Liver (tissue), 9 donors: ENCODE results near the gene METTL8. TPM values are rescaled to one million over a fixed set of nuclear protein-coding genes. Genes with fewer than 3 reads are reported as not detected.

Experiments
- DNase-seq: peaks from one replicate; pipeline ENCODE4 v3.0.0-alpha.2; 2017; ENCODE audit warnings: low spot score
- H3K27ac ChIP-seq, 2 donors: one replicate each; pipeline ENCODE4 v1.7.0; 2013; ENCODE audit warnings: inconsistent platforms in 2 of 2, low read length in 2 of 2, control low read depth in 1 of 2, low read depth in 1 of 2, mild to moderate bottlenecking in 1 of 2
- H3K27me3 ChIP-seq, 4 donors: one replicate each; pipeline versions ENCODE4 v1.6.1 to v1.7.0; 2013; ENCODE audit warnings: low read length in 3 of 4, inconsistent platforms in 1 of 4, mild to moderate bottlenecking in 1 of 4, moderate library complexity in 1 of 4; ENCODE audit not compliant: control insufficient read depth in 4 of 4, insufficient read depth in 4 of 4
- H3K36me3 ChIP-seq, 4 donors: one replicate each; pipeline versions ENCODE4 v1.6.1 to v1.7.0; 2013; ENCODE audit warnings: low read length in 3 of 4, mild to moderate bottlenecking in 3 of 4, low read depth in 1 of 4, moderate library complexity in 1 of 4; ENCODE audit not compliant: control insufficient read depth in 4 of 4, insufficient read depth in 3 of 4
- H3K4me1 ChIP-seq, 4 donors: one replicate each; pipeline versions ENCODE4 v1.6.1 to v1.7.0; 2013; ENCODE audit warnings: low read length in 3 of 4, mild to moderate bottlenecking in 3 of 4, moderate library complexity in 1 of 4; ENCODE audit not compliant: control insufficient read depth in 4 of 4, insufficient read depth in 4 of 4
- H3K4me3 ChIP-seq, 3 donors: one replicate each; pipeline versions ENCODE4 v1.6.1 to v1.7.0; 2013; ENCODE audit warnings: low read length in 3 of 3, control low read depth in 1 of 3, low read depth in 1 of 3, mild to moderate bottlenecking in 1 of 3
- H3K9ac ChIP-seq, 2 donors: one replicate each; pipeline ENCODE4 v1.7.0; 2013; ENCODE audit warnings: low read length in 2 of 2, mild to moderate bottlenecking in 2 of 2, moderate library complexity in 2 of 2, control low read depth in 1 of 2, low read depth in 1 of 2
- H3K9me3 ChIP-seq, 4 donors: one replicate each; pipeline versions ENCODE4 v1.6.1 to v1.7.0; 2013; ENCODE audit warnings: low read length in 3 of 4; ENCODE audit not compliant: control insufficient read depth in 4 of 4
- FOXA2 ChIP-seq: IDR thresholded peaks from 2 replicates; pipeline ENCODE4 v1.6.1; 2016; ENCODE audit warnings: antibody characterized with exemption
- HNF4A ChIP-seq, 2 donors: conservative IDR thresholded peaks; 2 replicates each; pipeline ENCODE4 v1.6.1; 2016; ENCODE audit warnings: antibody characterized with exemption in 2 of 2, mild to moderate bottlenecking in 2 of 2
- MAX ChIP-seq: IDR thresholded peaks from 2 replicates; pipeline ENCODE4 v1.6.1; 2016; ENCODE audit warnings: antibody characterized with exemption
- RAD21 ChIP-seq, 2 donors: IDR thresholded peaks; 2 replicates each; pipeline ENCODE4 v1.6.1; 2016; ENCODE audit warnings: antibody characterized with exemption in 2 of 2, mild to moderate bottlenecking in 2 of 2
- SP1 ChIP-seq: IDR thresholded peaks from 2 replicates; pipeline ENCODE4 v1.6.1; 2018; ENCODE audit warnings: antibody characterized with exemption, mild to moderate bottlenecking
- TAF1 ChIP-seq: conservative IDR thresholded peaks from 2 replicates; pipeline ENCODE4 v1.6.1; 2016; ENCODE audit warnings: antibody characterized with exemption, mild to moderate bottlenecking
- WGBS: extraction: QIAGEN DNeasy Blood & Tissue Kit; methylation state at CpG from one replicate; pipeline ENCODE4 v1.1.7; 2013; 5-methylcytosine and 5-hydroxymethylcytosine counted together
- polyA plus RNA-seq, 2 donors: library from polyadenylated mRNA; stranded (reverse) in 1 of 2; unstranded in 1 of 2; fragments of 200-250 nt in 1 of 2; fragments of >200 nt in 1 of 2; fragmentation: Nextera tagmentation in 1 of 2; extraction: Ambion mirVana in 1 of 2; gene quantifications; one replicate each; pipeline versions ENCODE4 v1.2.1 to v1.2.3, GENCODE V29; 2013 to 2015
- total RNA-seq, 2 donors: library from RNA; depleted of rRNA; stranded (reverse); fragments of >200 nt; gene quantifications; one replicate each; pipeline ENCODE4 v1.2.3, GENCODE V29; 2014
- donor health status: healthy.
- donor health status: healthy.
- donor health status: healthy.
- donor health status: healthy.
- donor health status: healthy.

Gene METTL8
- total and polyA plus RNA-seq, 4 donors, result 3.6 to 8.1 (median 5.9) TPM

- 91% methylated on average over 4 of the region's 4 CpGs for WGBS
- Histone ChIP-seq H3K27me3 (no peaks in the 10 kb centered on the region), H3K4me1 (no peaks in the 10 kb centered on the region), H3K9ac (no peak overlapping the region), H3K9me3 (no peaks in the 10 kb centered on the region), H3K4me3 (no peak overlapping the region), H3K27ac (no peak overlapping the region), H3K36me3 (no peaks in the 10 kb centered on the region)
- TF ChIP-seq RAD21 (IDR thresholded peaks at IDR 0.05) (no peak), MAX (no peak), TAF1 (no peak), FOXA2 (no peak), HNF4A (conservative IDR thresholded peaks at IDR 0.05) (no peak), SP1 (no peak)
- DNase-seq, result no peak
These were observed 165.7 kb downstream of the METTL8 start for GRCh38 chr2:171267855-171268629.

Other genes with a start within 250 kb of the METTL8 start
- gene DCAF17, start 236 bp upstream of the METTL8 start, total RNA-seq, result 10 to 100 TPM in 1 of 2 donors, 1 to 10 TPM in 1; 9.2 to 10.4 TPM
- gene DCAF17, start 236 bp upstream of the METTL8 start, polyA plus RNA-seq, result 1 to 10 TPM; 2.5 to 3.0 TPM
- gene CYBRD1, start 88.5 kb upstream of the METTL8 start, total RNA-seq, result 10 to 100 TPM; 12.8 to 51.1 TPM
- gene CYBRD1, start 88.5 kb upstream of the METTL8 start, polyA plus RNA-seq, result 1 to 10 TPM; 5.8 to 6.0 TPM